NCI-H146 (cell line): ENCODE measurements around the gene ACTG2.
"Not testable (repeated sequence)": the region's sequence is repeated elsewhere in the genome, so short reads cannot be mapped to it uniquely, and the experiment has no call there.

Experiments used
- DNase-seq: peaks from one replicate; lab custom pipeline; 2025; lab: John Stamatoyannopoulos, UW

ACTG2 gene

GRCh38 chr2:73937103-73937885 lies 44.5 kb downstream of the ACTG2 start:
- no peak for DNase-seq

DNA sequence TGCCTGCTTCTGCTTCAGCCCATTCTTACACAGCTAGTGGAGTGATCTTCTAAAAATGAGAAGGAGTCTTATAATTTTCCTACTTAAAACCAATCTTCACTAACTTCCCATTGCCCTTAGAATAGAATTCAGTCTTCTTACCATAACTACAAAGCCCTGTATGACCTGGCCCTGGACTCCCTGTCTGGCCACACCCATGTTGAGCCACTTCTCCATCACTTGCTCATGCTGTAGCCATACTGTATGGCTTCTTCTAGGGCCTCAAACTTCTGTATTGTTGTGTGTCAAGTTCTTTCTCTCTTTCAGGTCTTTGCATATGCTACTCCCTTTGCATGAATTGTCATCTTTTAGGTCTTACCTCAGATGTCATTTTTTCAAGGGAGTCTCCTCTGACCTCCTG lies 45.1 kb downstream of the ACTG2 start:
- DNase-seq = no peak

GRCh38 chr2:73938718-73939352 lies 46.0 kb downstream of the ACTG2 start:
- no peak for DNase-seq

GRCh38 chr2:73939419-73939818 lies 46.6 kb downstream of the ACTG2 start:
- DNase-seq = no peak

GRCh38 chr2:73940066-73940465 lies 47.3 kb downstream of the ACTG2 start:
- DNase-seq = not testable (repeated sequence)

DNA sequence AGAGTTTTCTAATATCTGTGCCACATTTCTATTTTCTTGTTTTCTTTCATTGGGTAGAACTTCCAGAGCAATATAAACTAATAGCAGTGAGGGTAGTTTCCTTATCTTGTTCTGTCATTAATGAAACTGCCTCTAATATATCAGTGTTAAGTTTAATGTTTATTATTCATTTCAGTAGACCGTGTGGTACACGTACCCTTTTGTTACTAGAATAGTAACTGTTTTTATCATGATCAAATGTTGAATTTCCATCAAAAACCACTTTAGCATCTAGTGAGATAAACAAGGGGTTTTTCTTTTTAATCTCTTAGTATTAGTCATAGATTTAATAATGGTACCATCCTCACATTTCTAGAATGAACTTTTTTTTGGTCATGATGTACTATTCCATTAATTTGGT lies 49.9 kb downstream of the ACTG2 start:
- no peak for DNase-seq

- DNase-seq = no peak
Observed at GRCh38 chr2:73944714-73945113, 51.9 kb downstream of the ACTG2 start.

DNA sequence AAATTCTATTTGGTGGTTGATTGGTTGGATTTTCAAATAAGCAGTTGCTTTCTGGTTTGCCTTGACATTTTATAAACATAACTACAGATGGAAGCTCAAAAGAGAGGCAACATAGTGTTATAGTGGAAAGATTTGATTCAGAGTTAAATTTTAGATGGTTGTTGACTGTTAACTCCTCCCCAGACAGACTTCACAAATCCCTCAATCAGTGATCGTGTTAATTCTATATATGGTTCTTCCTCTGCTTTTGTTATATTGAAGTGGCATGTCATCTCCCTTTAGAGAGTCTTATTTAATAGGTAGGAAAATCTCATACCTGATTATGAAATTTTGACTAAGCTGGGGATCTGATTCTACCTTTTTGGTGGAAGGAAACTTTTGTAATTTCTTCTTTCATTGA lies 53.4 kb downstream of the ACTG2 start:
- DNase-seq = no peak

DNA sequence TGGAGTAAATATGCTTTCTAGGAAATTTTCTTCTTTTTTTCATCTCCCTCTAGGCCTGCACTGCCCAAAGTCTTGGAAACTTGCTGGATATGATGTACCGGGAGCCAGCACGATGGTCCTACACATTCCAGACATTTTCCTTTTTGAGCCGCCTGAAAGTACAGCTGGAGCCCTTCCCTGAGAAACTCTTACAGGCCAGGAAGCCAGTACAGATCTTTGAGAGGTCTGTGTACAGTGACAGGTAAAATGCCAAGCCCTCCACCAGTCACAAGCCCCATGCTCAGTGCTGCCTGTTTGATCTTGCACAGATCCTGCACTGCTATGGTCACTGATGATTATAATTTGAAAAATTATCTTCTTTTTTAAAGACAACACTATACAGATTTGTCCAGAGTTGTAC lies 53.9 kb downstream of the ACTG2 start:
- no peak for DNase-seq

- DNase-seq = no peak
Observed at GRCh38 chr2:73947412-73948018, 54.7 kb downstream of the ACTG2 start.

DNA sequence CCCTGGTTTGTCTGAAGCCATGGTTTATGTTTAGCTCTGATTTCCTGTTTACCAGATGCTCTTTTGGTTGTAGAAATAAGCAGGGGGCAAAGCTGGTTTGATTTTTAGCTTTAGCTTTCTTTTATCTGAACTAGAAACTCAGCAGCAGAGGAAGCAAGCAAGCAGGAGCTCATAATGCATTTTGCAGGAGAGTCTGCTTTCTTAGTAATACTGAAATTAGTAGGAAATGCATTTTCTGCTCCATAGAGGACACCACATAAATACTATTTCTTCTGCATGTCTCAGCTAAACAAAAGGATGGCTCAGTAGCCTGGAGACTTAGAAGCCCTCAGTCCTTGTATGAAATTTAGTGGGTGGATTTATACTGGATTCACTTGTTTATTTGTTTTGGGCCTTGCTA lies 57.0 kb downstream of the ACTG2 start:
- no peak for DNase-seq

DNA sequence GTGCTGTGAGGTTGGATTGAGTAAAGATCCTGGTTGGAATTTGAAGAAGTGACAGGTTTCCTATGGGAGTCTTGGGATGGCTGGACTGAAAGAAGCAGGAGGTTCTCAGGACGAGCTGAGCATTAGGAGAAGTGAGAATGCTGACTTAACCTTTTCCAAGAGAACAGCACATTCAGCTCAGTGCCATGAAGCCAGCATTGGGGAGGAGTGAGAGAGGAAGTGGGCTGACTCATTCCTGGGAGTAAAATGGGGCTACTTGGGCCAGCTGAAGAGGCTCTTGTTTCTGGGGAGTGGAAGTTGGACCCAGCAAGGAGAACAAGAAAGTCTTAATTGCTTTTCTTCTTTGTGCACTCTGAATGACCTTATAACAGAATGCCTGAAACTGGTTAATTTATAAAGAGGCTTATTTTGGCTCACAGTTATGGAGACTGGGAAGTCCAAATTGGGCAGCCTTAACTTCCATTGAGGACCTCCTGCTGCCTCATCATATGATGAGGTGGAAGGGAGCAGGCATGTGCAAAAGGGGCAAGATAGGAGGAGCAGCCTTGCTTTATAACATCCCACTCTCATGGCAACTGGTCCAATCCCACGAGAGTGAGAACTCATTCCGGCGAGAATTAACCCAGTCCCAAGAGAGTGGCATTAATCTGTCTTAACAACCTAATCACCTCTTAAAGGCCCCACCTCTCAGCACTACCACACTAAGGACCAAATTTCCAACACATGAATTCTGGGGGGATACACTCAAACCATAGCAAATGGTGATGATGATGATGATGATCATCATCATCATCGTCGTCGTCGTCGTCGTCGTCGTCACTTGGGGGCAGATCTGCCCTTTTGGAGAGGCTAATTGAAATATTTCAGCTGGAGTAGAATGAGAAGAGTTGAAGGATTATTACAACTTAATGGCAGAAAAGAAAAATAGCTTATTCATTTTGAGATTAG lies 60.0 kb downstream of the ACTG2 start:
- DNase-seq = no peak

DNA sequence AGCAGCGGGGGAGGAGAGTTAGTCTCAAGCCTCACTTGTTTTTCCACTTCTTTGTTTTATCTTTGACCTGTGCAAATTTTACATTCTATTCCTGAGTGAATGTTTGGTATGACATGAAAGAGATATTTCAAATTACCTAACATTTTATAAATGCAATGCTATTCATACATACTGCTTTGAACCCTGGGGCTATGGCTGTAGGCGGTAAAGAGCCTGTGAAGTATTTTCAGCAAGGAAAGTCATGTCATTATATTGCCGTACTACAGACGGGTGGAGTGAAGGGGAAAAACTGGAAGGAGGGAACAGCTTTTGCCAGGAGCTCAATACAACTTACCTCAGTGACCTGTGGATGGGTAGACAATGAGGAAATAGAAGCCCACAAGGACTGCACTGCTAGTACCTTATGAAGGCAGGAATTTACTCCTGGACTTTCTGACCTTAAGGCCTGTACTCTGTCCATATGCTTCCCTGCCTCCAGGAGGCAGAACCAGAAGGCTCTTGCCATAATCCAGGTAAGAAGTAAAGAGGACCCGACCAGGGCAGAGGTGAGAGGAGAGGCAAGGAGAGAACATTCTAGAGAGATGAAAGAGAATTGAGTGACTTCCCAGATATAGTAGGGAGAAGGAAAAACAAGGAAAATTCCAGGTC lies 63.5 kb downstream of the ACTG2 start:
- DNase-seq = no peak

DNA sequence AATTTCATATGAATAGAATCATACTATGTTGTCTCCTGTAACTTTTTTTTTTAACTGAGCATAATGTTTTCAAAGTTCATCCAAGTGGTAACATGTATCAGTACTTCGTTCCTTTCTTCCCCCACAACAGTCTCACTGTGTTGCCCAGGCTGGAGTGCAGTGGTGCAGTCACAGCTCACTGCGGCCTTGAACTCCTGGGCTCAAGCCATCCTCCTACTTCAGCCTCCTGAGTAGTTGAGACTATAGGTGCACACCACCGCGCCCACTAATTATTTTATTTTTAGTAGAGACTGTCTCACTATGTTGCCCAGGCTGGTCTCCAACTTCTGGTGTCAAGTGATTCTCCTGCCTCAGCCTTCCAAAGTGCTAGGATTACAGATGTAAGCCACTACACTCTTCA lies 68.5 kb downstream of the ACTG2 start:
- DNase-seq = no peak

DNA sequence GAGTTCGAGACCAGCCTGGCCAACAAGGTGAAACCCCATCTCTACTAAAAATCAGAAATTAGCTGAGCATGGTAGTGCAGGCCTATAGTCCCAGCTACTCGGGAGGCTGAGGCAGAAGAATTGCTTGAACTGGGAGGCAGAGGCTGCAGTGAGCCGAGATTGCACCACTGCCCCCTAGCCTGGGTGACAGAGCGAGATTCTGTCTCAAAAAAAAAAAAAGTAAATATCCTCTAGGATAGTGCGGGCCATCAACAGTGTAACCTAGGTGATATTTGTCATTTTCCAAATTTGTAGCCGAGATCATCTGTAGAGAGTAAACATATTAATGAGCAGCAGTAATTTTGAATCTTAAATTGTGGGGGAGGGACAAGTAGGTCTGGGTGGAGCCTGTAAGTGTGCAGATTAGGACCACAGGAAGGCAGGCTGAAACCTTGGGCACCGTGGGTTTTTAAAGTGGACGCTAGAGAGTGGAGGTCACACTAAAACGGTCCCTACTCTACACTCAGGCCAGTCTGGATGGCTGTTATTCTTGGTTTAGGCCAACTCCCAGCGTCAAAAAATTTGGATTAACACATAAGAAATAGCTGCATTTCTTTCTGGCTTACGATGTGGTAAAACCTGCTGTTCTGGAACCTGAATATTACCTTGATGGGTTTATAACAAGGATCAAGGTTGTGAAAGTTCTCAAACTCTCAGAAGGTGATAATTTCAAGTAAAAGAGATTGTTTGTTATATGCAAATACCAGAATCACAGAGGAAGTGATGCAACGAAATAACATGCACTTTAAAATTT lies 69.2 kb downstream of the ACTG2 start:
- no peak for DNase-seq

GRCh38 chr2:73962798-73963197 lies 70.0 kb downstream of the ACTG2 start:
- DNase-seq = no peak

DNA sequence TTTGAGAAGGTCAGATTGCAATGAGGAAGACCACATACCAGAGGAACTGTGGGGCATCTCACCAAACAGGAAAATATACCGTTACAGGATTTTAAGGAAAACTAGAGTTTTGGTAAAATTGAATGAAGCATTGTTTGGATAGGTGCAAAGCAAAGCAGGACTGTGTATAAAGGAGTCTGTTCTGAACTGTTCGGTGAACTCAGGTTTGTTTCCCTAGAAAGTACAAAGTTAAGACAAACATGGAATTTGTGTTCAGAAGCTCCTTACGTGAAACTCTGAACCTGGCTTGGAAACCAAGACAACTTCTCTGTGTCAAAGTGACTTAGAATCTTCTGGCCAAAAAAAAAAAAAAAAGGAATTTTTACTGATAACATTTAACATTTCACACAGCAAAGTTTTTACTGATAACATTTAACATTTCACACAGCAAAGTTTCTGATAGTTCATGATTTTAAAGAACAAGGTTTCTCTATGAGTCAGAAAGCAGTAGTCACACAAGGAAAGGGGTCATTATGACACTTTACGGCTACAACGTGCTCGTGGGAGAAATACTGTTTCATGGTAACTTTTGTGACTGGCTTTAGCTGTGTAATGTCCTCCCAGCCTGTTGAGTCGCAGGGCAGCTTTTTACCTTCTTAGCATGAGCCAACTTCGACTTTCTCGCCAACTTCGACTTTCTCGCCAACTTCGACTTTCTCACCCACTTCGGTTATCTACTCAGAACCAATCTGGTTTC lies 70.7 kb downstream of the ACTG2 start:
- no peak for DNase-seq

DNA sequence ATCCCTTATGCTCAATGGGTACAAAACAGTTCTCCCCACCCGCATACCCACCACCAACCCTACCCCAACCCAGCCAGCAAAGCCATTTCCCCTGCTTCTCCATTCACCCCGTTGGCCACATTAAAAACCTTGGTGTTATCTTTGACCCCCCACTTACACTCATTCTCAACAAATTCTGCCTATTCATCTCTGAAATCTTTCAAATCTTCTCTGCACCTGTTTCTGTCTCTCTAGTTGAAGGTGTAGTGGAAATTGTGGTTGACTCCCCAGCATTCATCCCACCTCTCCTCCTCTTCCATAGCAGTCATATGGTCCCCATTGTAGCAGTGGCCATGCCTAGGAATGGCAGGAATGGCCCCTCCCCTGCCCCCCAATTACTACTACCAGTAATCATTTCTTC lies 71.4 kb downstream of the ACTG2 start:
- no peak for DNase-seq

- DNase-seq = no peak
Observed at GRCh38 chr2:73965053-73965452, 72.2 kb downstream of the ACTG2 start.

GRCh38 chr2:73968357-73968937 lies 75.6 kb downstream of the ACTG2 start:
- DNase-seq = peak; percentile 41
